Middle frontal gyrus (tissue), 1 donor: ENCODE results near the gene EHBP1.
A peak's percentile ranks its signal among the peaks of the same experiment; 100 is the strongest.
"Not testable (repeated sequence)": the region's sequence is repeated elsewhere in the genome, so short reads cannot be mapped to it uniquely, and the experiment has no call there.

Experiments
- DNase-seq: peaks from one replicate; pipeline ENCODE4 v3.0.0-alpha.2; 2015; ENCODE audit warnings: low spot score; ENCODE audit errors: extremely low spot score

The EHBP1 gene

GRCh38 chr2:62732262-62732777 is 26.8 kb downstream of the EHBP1 start:
- DNase-seq, result no peak

GRCh38 chr2:62733546-62733945 is 28.0 kb downstream of the EHBP1 start:
- DNase-seq, result no peak

- DNase-seq, result no peak
Observed at GRCh38 chr2:62736899-62737559, 31.5 kb downstream of the EHBP1 start.

- no peak for DNase-seq
Observed at GRCh38 chr2:62738981-62739936, 33.7 kb downstream of the EHBP1 start.

GRCh38 chr2:62740221-62740620 is 34.7 kb downstream of the EHBP1 start:
- no peak for DNase-seq

- DNase-seq, result no peak
Observed at GRCh38 chr2:62741127-62741526, 35.6 kb downstream of the EHBP1 start.

- DNase-seq, result no peak
Observed at GRCh38 chr2:62741954-62742722, 36.6 kb downstream of the EHBP1 start.

- DNase-seq, result no peak
Observed at GRCh38 chr2:62743506-62743905, 38.0 kb downstream of the EHBP1 start.

GRCh38 chr2:62744603-62745002 is 39.1 kb downstream of the EHBP1 start:
- DNase-seq, result no peak

- DNase-seq, result no peak
Observed at GRCh38 chr2:62745891-62746481, 40.5 kb downstream of the EHBP1 start.

- no peak for DNase-seq
Observed at GRCh38 chr2:62747169-62747568, 41.7 kb downstream of the EHBP1 start.

- no peak for DNase-seq
Observed at GRCh38 chr2:62747876-62748275, 42.4 kb downstream of the EHBP1 start.

GRCh38 chr2:62749111-62749510 is 43.6 kb downstream of the EHBP1 start:
- DNase-seq, result not testable (repeated sequence)

GRCh38 chr2:62757029-62757428 is 51.5 kb downstream of the EHBP1 start:
- no peak for DNase-seq

GRCh38 chr2:62760026-62760425 is 54.5 kb downstream of the EHBP1 start:
- DNase-seq, result no peak

- no peak for DNase-seq
Observed at GRCh38 chr2:62760555-62760954, 55.0 kb downstream of the EHBP1 start.

- no peak for DNase-seq
Observed at GRCh38 chr2:62765619-62766376, 60.3 kb downstream of the EHBP1 start.

GRCh38 chr2:62768615-62769014 is 63.1 kb downstream of the EHBP1 start:
- DNase-seq, result no peak

- no peak for DNase-seq
Observed at GRCh38 chr2:62770629-62771028, 65.1 kb downstream of the EHBP1 start.

GRCh38 chr2:62774555-62775366 is 69.2 kb downstream of the EHBP1 start:
- peak; percentile 28 for DNase-seq
